ENCODE data around the gene SUPT5H.

SUPT5H gene

DNA sequence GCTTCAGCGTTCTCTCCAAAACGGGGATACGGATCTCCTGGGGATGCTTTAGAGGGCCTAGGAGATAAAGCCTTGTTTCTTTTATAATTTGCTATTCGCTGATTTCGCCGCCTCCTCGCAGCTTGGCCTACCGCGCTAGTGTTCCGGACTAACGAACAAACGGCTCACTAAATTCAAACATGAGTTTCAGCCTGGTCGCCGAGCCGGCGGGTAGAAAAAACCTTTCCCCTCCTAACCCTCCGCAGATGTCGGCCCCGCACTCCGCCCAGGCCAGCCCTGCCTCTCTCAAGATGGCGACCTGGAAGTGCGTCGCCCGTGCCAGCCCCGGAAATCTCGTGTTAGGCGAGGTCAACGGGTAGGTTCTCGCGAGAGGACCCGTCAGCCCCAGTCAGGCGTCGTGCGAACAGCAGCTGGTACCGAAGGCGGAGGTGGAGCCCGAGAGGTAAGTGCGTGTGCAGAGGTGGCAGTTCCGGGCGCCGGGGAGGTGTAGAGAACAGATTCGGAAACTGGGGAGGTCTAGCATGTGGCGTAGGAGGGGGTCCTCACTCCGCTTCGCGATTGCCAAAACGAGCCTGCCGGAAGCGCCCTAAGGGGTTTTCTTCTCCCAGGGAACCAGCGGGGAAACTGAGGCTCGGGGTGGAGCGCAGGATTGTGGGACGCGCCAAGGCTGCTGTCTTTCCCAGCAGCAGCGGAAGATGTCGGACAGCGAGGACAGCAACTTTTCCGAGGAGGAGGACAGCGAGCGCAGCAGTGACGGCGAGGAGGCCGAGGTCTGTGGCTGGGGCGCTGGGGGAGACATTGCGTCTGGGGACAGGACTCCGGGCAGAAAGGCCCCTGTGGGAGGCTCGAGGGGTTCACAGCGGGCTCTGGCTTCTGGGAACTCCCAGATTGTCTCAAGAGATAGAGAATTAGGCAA is at the start of gene SUPT5H:
SUPT5H (plus strand) TSS at position 387 of the 916 bp plus-strand sequence; CDS start at position 696, 309 bp downstream.
- no peak for TF ChIP-seq ZNF274 (IDR thresholded peaks at IDR 0.05; ENCODE audit: low read depth, low read length)
- H3K4me3 ChIP-seq (ENCODE audit: low read length) = peak within 1 kb of the TSS; percentile 85

DNA sequence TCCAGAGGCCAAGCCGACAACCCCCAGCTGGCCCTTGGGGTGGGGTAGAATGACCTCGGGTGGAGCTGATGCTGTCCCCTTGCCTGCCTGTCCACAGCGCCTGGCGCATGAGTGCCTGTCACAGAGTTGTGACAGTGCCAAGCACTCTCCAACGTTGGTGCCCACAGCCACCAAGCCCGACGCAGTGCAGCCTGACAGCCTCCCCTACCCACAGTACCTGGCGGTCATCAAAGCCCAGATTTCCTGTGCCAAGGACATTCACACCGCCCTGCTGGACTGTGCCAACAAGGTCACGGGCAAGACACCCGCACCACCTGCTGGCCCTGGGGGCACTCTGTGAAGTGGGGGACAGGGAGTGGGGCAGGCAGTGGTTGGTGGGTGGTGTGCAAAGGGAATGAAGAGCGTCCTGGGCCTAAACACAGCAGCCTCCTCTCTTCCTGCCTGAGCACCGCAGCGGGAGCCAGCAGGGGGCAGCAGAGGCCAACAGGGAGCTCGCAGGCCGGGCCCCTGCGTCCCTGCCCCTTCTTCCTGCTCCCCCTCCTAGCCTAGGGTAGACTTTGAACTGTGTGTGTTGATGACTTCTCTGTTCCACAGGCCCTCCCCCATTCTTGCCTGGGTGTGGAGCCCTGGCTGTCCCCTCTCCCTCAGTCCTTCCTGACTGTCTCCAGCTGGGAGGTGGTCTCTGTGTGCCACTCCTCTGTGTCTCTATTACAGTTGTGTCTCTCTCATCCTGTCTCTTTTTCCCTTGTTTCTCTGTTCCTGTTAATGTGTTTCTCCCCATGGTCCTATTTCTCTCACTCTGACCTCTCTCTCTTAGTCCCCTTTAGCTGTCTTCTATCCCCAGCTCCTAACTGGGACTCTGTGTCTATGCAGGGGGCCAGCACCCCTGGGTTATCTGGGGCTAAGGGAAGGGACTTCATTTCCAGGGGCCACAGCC is 47.8 kb upstream of the SUPT5H start:
- TF ChIP-seq ZNF274 (IDR thresholded peaks at IDR 0.05; ENCODE audit: low read depth, low read length) = no peak
- H3K4me3 ChIP-seq (ENCODE audit: low read length) = no peak overlapping the region; the same call in 1 of the 2 replicates

DNA sequence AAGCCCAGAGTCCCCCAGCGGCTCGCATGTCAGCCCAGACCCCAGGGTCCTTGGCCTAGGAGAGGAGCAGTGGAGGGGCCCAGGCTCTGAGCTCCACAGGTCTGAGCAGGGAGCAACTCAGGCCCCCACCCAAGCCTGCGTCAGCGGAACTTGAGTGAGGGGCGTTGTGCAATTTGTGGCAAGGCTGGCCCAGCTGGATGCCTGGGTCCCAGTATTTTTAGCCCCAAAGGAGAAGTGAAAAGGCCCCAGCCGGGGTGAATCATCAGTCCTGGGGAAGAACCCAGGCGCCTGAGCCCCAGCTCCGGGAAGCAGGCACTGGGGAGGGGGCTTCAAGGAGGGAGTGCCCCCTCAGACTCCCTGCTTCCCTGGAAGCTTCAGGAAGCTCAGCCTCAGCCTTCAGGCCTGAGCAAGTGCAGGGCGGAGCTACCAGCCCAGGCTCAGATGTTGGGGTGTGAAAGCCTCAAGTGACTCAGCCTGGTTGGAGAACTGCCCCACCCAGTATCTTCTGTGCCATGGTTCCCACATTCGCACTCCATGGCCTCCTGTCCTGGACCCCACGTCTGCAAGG is 47.0 kb upstream of the SUPT5H start:
- no peak for TF ChIP-seq ZNF274 (IDR thresholded peaks at IDR 0.05; ENCODE audit: low read depth, low read length)
- H3K4me3 ChIP-seq (ENCODE audit: low read length) = no peak overlapping the region; the same call in 1 of the 2 replicates

DNA sequence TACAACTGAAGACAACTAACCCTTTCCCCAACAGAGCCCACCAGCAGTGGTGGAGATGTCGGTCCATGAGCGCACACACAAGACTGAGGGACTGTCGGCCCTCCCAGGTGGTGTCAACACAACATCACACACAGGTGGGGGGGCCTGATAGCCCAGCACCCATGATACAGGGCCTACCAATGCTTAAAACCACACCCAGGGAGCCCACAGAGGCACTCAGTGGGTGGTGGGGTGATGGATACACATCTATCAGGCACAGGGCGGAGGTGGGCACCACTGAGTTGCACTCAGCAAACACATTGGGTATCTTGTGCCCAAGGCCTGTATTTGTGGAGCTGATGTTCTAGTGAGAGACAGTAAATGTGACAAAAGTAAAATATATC is 45.7 kb upstream of the SUPT5H start:
- no peak overlapping the region for H3K4me3 ChIP-seq (ENCODE audit: low read length)
- no peak for TF ChIP-seq ZNF274 (IDR thresholded peaks at IDR 0.05; ENCODE audit: low read depth, low read length)

DNA sequence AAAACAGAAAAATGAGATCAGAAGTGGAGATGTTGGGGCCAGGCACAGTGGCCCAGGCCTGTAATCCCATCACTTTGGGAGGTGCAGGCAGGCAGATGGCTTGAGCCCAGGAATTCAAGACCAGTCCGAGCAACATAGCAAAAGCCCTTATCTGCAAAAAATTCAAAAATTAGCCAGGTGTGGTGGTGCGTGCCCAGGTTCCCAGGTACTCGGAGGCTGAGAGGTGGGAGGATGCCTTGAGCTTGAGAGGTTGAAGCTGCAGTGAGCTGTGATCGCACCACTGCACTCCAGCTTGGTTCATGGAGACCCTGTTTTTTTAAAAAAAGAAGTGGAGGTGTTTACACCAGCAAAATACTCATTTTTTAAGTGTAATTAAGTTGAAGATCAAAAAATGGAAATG is 45.3 kb upstream of the SUPT5H start:
- no peak overlapping the region for H3K4me3 ChIP-seq (ENCODE audit: low read length)
- TF ChIP-seq ZNF274 (IDR thresholded peaks at IDR 0.05; ENCODE audit: low read depth, low read length) = no peak

DNA sequence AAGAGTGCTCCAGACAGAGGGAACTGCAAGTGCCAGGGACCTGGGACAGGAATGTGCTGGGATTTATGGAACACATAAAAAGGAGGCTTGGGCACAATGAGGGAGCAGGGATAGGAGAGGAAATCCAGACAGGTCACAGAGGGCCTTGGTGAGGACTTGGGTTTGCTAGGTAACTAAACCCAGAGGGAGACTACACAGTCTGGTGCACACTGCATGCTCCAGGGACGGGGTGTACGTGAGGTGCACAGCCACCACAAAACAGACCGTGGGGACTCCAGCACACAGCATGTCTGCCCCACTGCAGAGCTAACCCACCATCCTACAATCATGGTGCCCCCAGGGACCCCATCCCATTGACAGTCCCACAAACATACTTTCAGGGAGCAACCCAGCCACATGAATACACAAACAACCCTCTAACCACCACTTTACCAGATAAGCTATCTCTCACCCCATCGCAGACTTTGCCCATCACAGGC is 44.3 kb upstream of the SUPT5H start:
- no peak overlapping the region; the same call in 1 of the 2 replicates for H3K4me3 ChIP-seq (ENCODE audit: low read length)

DNA sequence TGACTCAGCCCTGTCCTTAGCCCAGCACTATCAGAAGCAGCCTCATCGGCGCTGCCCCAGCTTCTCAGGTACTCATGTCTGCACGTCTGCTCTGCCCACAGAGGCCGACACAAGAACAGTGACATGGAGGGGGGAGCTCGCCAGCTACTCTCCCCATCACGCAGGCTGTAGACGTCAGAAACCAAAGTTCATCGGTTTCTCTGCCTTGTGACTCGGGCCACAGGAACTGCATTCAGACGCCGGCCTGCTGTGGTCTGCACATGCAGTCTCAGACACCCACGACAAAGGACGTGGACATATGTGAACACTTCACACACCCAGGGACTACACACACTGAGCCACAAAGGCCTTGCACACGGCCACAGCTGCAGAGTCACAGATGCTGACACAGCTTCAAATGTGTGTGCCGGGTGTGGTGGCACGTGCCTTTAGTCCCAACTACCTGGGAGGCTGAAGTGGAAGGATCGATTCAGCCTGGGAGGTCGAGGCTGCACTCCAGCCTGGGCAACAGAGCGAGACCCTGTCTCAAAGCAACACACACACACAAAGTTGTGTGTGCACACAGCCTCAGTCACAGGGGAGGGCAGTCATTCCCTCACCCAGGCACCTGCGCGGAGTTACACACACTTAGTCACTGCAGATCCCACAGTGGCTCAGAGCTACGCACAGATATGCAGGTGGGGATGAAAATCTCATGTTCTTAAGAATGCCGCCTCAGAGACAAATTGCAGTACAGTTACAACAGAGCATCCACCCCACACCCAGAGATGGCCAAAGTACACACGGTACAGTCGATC is 43.6 kb upstream of the SUPT5H start:
- no peak for TF ChIP-seq ZNF274 (IDR thresholded peaks at IDR 0.05; ENCODE audit: low read depth, low read length)
- H3K4me3 ChIP-seq (ENCODE audit: low read length) = peak overlapping the region; percentile 15; the same call in 1 of the 2 replicates

More for the DNA sequence above, 44.3 kb upstream of the SUPT5H start:
- TF ChIP-seq ZNF274 (IDR thresholded peaks at IDR 0.05; ENCODE audit: low read depth, low read length) = no peak

DNA sequence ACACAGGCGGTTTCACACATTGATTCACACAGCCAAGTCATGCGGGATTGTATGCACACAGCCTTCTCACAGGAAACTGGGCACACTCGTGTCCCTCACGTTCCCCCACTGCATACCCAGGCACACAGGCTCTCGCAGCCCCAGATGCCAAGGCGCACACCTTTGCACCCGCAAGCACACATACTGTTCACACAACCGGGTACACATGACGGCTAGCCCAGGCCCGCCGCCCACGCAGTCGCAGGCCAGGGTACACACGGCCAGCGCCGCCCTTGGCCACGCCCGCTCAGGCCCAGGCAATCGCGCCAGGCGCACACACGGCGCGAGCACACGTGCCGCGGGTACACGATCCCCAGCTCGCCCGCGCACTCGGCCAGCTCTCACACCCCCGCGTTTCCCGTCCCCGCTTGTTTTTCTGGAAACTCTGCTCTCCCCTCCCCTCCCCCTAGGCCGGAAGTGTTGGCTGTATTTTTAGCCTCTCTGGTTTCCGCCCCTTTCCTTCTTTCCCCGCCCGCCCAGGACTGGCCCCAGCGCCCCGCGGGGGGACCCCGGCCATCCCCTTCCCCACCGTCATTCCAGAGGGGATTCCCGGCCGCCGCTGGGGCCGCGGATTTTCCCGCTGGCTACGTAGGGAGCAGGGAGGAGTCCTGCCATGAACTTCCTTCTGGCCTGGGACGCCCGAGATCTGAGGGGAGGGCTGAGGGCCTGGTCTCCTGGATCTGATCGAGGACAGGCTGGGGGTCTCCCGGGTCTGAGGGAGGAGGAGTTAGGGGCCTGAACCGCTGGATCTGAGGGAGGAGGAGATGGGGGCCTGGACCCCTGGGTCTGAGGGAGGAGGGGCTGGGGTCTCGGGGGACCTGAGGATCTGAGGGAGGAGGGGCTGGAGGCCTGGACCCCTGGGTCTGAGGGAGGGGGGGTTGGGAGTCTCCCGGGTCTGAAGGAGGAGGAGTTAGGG is 42.8 kb upstream of the SUPT5H start:
- TF ChIP-seq ZNF274 (IDR thresholded peaks at IDR 0.05; ENCODE audit: low read depth, low read length) = no peak
- peak overlapping the region; percentile 60; the same call in 1 of the 2 replicates for H3K4me3 ChIP-seq (ENCODE audit: low read length)

DNA sequence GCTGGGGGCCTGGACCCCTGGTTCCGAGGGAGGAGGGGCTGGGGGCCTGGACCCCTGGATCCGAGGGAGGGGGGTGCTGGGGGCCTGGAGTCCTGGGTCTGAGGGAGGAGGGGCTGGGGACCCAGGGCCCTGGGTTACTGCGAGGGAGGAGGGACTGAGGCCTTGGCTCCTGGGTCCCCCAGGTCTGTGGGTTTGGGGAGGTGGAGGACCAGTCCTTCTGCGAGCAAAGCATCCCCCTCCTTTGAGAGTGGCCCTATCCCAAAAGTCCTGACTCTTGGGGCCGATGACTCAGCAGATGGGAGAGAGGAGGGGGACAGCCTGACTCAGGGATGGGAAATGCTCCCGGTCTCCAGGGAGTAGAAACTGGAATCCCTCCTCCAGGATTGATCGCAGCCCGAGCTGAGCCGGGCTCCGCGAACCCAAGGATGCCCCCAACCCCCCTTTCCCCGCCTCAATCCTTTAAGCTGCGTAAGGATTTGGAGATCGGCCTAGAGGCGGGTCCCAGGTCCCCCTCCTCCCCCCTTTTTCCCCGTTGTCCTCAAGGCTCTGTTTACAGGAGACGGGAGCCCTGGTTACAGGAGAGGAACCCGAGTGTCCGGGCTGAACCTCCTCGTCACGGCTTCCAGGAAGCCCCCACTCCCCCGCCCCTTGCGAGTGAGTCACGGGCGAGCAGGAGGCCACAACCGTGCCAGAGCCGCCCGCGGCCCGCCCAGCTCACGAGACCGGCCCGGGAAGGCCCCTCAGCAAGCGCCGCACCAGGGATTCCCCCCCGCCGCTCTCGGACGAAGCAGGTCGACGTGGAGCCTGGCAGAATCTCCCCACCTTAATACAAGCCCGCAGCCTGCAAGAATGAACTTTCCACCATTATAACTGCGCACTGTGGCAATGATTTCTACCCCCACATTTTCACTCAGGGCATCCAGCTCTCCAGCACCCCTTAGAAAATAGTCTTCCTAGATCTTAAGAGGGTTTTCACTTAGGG is 41.8 kb upstream of the SUPT5H start:
- TF ChIP-seq ZNF274 (IDR thresholded peaks at IDR 0.05; ENCODE audit: low read depth, low read length) = no peak
- H3K4me3 ChIP-seq (ENCODE audit: low read length) = peak overlapping the region; percentile 60; the same call in 1 of the 2 replicates

DNA sequence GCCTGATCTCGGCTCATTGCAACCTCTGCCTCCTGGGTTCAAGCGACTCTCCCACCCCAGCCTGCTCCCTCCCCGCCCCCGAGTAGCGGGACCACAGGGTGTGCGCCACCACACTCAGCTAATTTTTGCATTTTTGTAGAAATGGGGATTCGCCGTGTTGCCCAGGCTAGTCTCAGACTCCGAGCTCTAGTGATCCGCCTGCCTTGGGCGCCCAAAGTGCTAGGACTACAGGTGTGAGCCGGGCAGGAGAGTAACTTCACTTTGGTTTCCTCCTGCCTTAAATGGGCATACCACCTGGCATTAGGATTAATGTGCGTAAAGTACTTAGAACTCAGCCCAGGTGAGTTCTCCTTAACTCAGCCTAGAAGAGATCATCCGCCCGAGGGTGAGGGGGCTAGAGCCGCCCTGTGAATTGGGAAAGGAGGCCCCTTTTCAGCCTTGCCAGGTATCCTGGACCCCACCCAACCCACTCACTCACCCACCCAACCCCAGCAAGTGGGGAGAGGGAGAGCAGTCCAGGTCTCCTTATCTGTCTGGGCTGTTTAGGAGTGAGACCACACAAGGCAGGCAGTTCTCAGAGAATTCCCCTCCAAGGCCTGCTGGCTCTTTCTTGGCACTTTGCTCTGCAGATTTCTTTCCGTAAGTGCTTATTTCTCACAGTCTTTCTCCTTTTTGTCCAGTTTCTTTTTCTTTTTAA is 40.0 kb upstream of the SUPT5H start:
- peak overlapping the region; percentile 65; the same call in 1 of the 2 replicates for H3K4me3 ChIP-seq (ENCODE audit: low read length)
- TF ChIP-seq ZNF274 (IDR thresholded peaks at IDR 0.05; ENCODE audit: low read depth, low read length) = no peak
